Adrenal gland (tissue), 12 donors: Measurements from ENCODE around the gene THADA. TPM values are rescaled to one million over a fixed set of nuclear protein-coding genes. Genes with fewer than 3 reads are reported as not detected.

Experiments used
- DNase-seq, 7 donors: peaks; one replicate each; pipeline ENCODE4 v3.0.0-alpha.2; 2019 to 2020
- H3K27ac ChIP-seq, 5 donors: fragments of 200-600 bp; sonication (generic) in 4 of 5; 1 replicate in 3 of 5; 2 replicates in 2 of 5; pipeline versions ENCODE4 v1.5.1 to v1.8.0; 2016 to 2020; ENCODE audit warnings: mild to moderate bottlenecking in 1 of 5
- H3K27me3 ChIP-seq: fragments of 200-600 bp; 2 replicates; pipeline ENCODE4 v1.8.0; 2021
- H3K36me3 ChIP-seq, 2 donors: fragments of 200-600 bp; replicated peaks in 1 of 2; 1 replicate in 1 of 2; 2 replicates in 1 of 2; pipeline versions ENCODE4 v1.5.1 to v1.8.0; 2018 to 2022
- H3K4me1 ChIP-seq, 2 donors: fragments of 200-600 bp; replicated peaks in 1 of 2; 1 replicate in 1 of 2; 2 replicates in 1 of 2; pipeline versions ENCODE4 v1.5.1 to v1.8.0; 2018 to 2021
- H3K4me3 ChIP-seq, 4 donors: fragments of 200-600 bp; sonication (generic) in 3 of 4; one replicate each; pipeline ENCODE4 v1.5.1; 2016 to 2018
- H3K9me3 ChIP-seq, 3 donors: fragments of 200-600 bp; sonication (generic) in 1 of 3; replicated peaks in 1 of 3; 1 replicate in 2 of 3; 2 replicates in 1 of 3; pipeline versions ENCODE4 v1.5.1 to v1.8.0; 2016 to 2021
- POLR2A ChIP-seq, 2 donors: fragments of 450-650 bp; IDR thresholded peaks; one replicate each; pipeline ENCODE4 v1.6.1; 2017; ENCODE audit warnings: antibody characterized with exemption in 2 of 2, mild to moderate bottlenecking in 2 of 2, moderate library complexity in 1 of 2
- WGBS, 4 donors: extraction: QIAGEN DNeasy Blood & Tissue Kit in 2 of 4; methylation state at CpG; one replicate each; pipeline versions ENCODE4 v1.1.5 to v1.1.7; 2013 to 2017; 5-methylcytosine and 5-hydroxymethylcytosine counted together
- intact Hi-C, 2 donors: fragments of 100-400 bp; cut with DNase I; formaldehyde crosslinking; loops; one replicate each; pipeline versions ENCODE4 v1.14.1 to v1.15.0; 2022 to 2023
- polyA plus RNA-seq, 3 donors: library from polyadenylated mRNA; stranded (reverse); fragments of 200-250 nt in 2 of 3; fragments of 350-450 nt in 1 of 3; fragmentation: Illumina TruSeq in 1 of 3; extraction: RNeasy Lipid Tissue Mini Kit (QIAGEN cat#74804) in 1 of 3; gene quantifications; one replicate each; pipeline ENCODE4 v1.2.3, GENCODE V29; 2013 to 2014
- total RNA-seq, 9 donors: library from RNA; depleted of rRNA in 4 of 9; stranded (reverse); fragments of >200 nt in 4 of 9; fragments of 120-200 nt in 1 of 9; fragmentation: NEBNext Ultra II Directional in 1 of 9; extraction: Animal tissue kit (Norgen Biotek cat#: 25700) in 1 of 9; gene quantifications; one replicate each; pipeline versions ENCODE4 v1.1.0 to v1.2.4, GENCODE V29; 2013 to 2023
- TF ChIP-seq, protein P1 (sequence below), 6 experiments: fragments of 450-650 bp in 4 of 6; fragments of 200-600 bp in 2 of 6; sonication (generic) in 1 of 6; IDR thresholded peaks; 1 replicate in 5 of 6; 2 replicates in 1 of 6; pipeline versions ENCODE4 v1.5.1 to v1.8.0; 2016 to 2021; ENCODE audit warnings: antibody characterized with exemption in 6 of 6, mild to moderate bottlenecking in 2 of 6, moderate library complexity in 1 of 6
- donor health status: healthy with polysubstance abuse.
- donor health status: Bipolar disorder and iron deficiency.
- donor health status: DM: yes; HTN: yes; CAD: no.
- donor health status: DM: no; HTN: no; CAD: no.
- donor health status: DM: no; HTN: no; CAD: no.
- donor health status: DM: yes; HTN: yes; CAD: no.

The THADA gene
- total and polyA plus RNA-seq, 12 donors, result 14.1 to 38.4 (median 25.4) TPM

DNA sequence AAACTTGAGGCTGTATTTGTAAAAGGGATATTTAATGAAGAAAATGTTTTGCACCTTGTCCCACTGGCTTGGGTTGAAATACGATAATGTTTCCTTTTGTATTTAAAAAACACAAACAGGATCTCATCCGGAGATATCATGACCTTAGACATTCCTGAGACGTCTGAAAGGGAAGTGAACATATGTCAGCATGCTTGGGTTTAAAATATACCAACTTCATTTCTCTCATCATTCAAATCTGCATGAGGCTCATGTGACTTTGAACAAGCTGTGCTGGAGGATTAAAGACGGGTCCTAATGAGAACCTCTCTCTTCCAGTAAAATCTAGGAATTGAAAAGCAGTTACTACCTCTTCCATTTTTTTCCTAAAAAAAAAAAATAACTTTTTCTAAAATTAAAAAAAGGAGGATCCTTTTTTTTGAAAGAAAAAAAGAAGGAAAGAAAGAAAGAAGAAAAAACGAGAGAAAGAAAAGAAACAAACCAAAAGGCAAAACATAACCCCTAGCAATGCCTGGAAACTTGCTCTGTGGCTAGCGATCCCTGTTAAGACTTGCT is 262.7 kb downstream of the THADA start:
- Histone ChIP-seq H3K27ac (peak overlapping the region; percentile 1 to 86 (median 72)), H3K4me1 (peaks cover 40 to 54% of the 10 kb centered on the region in 2 donors), H3K27me3 (no peaks in the 10 kb centered on the region), H3K9me3 (no peaks in the 10 kb centered on the region), H3K4me3 (peak overlapping the region in 1 of 4 donors; percentile 21), H3K36me3 (no peaks in the 10 kb centered on the region)
- WGBS, 4 donors, result 11 to 13% (median 12%) methylated on average over 6 of the region's 6 CpGs
- TF ChIP-seq, protein P1, sequence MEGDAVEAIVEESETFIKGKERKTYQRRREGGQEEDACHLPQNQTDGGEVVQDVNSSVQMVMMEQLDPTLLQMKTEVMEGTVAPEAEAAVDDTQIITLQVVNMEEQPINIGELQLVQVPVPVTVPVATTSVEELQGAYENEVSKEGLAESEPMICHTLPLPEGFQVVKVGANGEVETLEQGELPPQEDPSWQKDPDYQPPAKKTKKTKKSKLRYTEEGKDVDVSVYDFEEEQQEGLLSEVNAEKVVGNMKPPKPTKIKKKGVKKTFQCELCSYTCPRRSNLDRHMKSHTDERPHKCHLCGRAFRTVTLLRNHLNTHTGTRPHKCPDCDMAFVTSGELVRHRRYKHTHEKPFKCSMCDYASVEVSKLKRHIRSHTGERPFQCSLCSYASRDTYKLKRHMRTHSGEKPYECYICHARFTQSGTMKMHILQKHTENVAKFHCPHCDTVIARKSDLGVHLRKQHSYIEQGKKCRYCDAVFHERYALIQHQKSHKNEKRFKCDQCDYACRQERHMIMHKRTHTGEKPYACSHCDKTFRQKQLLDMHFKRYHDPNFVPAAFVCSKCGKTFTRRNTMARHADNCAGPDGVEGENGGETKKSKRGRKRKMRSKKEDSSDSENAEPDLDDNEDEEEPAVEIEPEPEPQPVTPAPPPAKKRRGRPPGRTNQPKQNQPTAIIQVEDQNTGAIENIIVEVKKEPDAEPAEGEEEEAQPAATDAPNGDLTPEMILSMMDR (IDR thresholded peaks at IDR 0.05), result no peak
- no peak for TF ChIP-seq POLR2A (IDR thresholded peaks at IDR 0.05)
- DNase-seq, result no peak
- intact Hi-C loops, result no loop called here

DNA sequence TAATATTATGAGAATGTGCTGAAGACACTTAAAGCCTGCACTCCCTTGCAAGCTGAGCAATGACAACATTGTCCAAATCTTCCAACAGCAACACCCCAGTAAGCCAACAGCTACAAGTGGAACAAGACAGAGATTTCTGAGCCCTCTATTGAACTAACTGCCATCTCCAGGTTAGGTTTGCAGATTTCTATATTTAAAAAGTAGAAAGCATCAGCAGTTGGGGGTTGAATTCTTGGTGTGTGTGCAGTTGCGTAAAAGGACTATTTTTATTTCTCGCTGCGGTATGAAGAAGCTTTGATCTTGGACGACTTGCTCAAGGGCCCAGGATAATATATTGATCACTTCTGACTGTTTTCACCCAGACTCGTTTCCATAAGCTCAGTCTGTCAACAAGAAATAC is 263.2 kb downstream of the THADA start:
- no peaks in the 10 kb centered on the region for H3K9me3 ChIP-seq
- intact Hi-C loops, result no loop called here
- no peaks in the 10 kb centered on the region for H3K27me3 ChIP-seq
- H3K4me3 ChIP-seq, result no peak overlapping the region
- 13 to 29% (median 20%) methylated on average over 5 of the region's 5 CpGs for WGBS, 4 donors
- peaks cover 40 to 54% of the 10 kb centered on the region in 2 donors for H3K4me1 ChIP-seq
- H3K36me3 ChIP-seq, result no peaks in the 10 kb centered on the region
- TF ChIP-seq, protein P1 (IDR thresholded peaks at IDR 0.05), result no peak
- TF ChIP-seq POLR2A (IDR thresholded peaks at IDR 0.05), result no peak
- DNase-seq, result no peak
- H3K27ac ChIP-seq, result peak overlapping the region in 4 of 5 donors; percentile 48 to 73 (median 72)

DNA sequence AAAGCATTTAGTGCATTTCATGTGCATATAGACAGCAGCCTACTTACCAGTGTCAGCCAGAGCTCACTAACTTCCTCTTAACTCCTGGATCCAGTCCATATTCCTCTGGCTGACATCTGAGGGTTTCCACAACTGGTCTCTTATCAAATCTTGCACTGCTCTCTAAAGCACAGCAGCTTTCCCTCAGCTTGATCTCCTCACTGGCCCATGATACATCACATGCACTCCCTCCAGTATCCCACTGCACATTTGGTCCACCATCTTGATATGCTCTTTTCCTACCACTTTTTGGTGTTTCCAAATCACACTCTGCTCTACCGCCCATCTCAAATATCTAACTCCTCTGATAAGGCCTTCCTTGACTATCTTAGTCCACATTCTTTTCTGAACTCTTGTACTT is 264.4 kb downstream of the THADA start:
- TF ChIP-seq, protein P1 (IDR thresholded peaks at IDR 0.05), result no peak
- no peak for TF ChIP-seq POLR2A (IDR thresholded peaks at IDR 0.05)
- Histone ChIP-seq H3K36me3 (no peaks in the 10 kb centered on the region), H3K9me3 (no peaks in the 10 kb centered on the region), H3K4me3 (no peak overlapping the region), H3K4me1 (peaks cover 40 to 54% of the 10 kb centered on the region in 2 donors), H3K27ac (peak overlapping the region in 2 of 5 donors; percentile 11 to 29), H3K27me3 (no peaks in the 10 kb centered on the region)
- WGBS, 4 donors, result 85 to 94% (median 90%) methylated on average over 1 of the region's 1 CpG
- peak in 3 of 7 donors; percentile 28 to 39 (median 36) for DNase-seq
- intact Hi-C loops, result no loop called here

DNA sequence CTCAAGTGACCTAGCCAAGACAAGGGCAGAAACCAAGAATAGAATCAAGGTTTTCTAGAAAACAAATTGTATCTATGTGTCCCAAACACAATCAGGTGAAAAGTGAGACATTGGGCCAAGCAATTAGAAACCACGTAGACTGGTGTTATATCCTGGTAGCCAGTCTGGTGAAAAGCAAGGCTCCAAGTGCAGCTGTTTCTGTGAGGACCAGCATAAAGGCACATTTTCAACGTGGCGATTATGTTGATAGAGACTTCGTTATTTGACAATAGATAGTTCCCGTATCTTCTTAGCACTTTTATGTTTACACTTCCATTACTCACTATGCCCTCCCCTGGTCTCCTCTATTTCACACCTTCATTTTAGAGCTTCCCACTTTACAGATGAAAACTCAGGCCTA is 266.2 kb downstream of the THADA start:
- intact Hi-C loops, result no loop called here
- no peaks in the 10 kb centered on the region for H3K9me3 ChIP-seq
- no peak for DNase-seq
- 65 to 75% (median 73%) methylated on average over 5 of the region's 5 CpGs for WGBS, 4 donors
- H3K4me1 ChIP-seq, result peaks cover 40 to 62% of the 10 kb centered on the region in 2 donors
- H3K27me3 ChIP-seq, result no peaks in the 10 kb centered on the region
- no peaks in the 10 kb centered on the region for H3K36me3 ChIP-seq
- TF ChIP-seq POLR2A (IDR thresholded peaks at IDR 0.05), result no peak
- TF ChIP-seq, protein P1 (IDR thresholded peaks at IDR 0.05), result no peak
- no peak overlapping the region for H3K4me3 ChIP-seq
- H3K27ac ChIP-seq, result peak overlapping the region in 1 of 5 donors; percentile 29
